NCI-H1105 (cell line): ENCODE measurements around the gene SGMS1.
"Not testable (repeated sequence)": the region's sequence is repeated elsewhere in the genome, so short reads cannot be mapped to it uniquely, and the experiment has no call there.

ENCODE experiments used
- DNase-seq: peaks from one replicate; lab custom pipeline; 2025; lab: John Stamatoyannopoulos, UW

SGMS1 gene

DNA sequence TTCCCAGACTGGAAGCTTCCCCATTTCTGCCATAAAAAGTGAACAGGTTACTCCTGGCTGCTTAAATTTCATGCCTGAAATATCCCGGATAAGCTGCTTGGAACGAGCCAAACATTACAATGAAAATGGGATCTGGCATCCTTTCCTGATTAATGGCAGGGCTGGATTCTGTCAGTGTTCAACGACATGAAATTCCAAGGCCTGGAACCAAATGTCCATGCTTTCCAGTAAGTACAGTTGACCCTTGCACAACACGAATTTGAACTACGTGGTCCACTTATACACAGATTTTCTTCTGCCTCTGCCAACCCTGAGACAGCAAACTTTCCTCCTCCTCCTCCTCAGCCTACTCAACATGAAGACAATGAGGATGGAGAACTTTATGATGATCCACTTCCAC, 65.4 kb downstream of the SGMS1 start:
- DNase-seq, result no peak

DNA sequence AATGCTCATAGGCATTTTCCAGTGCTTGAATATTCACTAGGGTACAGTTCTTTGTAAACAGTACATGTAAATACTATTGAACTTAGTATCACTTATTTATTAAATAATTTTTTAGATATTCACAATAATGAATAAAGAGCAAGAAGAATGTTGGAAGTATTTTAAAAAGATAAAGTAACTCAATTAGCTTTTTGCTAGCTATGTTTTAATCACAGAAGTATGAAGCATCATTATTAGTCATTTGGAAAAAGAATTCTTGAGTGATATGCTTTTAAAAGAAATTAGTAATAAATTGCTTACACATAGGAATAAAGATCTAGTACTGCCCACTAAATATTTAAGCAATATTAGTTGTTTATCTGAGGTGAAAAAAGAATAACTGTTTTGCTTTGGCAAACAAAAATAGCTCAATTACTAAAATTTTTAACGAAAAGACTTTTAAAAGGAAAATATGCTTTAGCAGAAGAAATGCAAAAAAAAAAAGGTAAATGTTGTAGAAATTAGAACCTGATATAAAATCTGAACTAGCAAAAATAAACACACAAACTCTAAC, 66.5 kb downstream of the SGMS1 start:
- DNase-seq, result no peak

DNA sequence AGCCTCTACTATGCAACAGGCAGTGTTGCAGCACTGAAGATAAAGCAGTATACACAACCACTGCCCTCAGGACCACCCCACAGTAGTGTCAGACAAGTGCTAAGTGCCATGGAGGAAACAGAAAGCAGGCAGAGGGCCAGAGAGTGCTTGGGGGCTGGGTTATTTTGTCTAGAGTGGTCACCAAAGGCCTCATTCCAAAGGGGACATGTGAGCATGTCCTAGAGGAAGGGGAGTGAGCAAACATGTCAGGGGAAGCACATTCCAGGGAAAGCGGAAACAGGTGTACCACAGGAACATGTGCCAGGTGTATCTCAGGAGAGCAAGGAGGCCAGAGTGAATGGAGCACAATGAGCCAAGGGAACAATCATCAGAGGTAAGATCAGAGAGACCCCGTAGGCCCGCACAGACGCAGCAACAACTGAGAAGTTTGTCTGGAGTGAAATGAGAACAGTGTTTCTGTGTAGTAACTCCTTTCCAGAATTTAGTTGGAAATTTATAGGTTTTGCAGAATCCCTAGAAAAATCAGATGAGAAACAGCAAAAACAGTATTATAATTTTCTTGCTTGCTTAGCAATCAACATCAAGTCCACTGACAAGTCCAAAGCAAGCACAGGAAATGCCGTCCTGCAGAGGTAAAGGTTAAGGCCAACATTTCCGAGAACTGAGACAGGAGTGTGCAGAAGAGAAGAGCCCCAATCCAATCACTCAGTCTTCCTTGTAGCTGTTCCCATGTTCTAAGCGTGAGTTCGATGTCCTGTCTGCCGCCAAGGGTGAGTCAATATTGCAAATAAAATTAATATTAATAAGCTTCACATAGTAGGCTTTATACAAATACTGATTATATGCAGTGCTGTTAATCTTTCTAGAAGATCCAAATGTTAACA, 67.3 kb downstream of the SGMS1 start:
- DNase-seq, result no peak

DNA sequence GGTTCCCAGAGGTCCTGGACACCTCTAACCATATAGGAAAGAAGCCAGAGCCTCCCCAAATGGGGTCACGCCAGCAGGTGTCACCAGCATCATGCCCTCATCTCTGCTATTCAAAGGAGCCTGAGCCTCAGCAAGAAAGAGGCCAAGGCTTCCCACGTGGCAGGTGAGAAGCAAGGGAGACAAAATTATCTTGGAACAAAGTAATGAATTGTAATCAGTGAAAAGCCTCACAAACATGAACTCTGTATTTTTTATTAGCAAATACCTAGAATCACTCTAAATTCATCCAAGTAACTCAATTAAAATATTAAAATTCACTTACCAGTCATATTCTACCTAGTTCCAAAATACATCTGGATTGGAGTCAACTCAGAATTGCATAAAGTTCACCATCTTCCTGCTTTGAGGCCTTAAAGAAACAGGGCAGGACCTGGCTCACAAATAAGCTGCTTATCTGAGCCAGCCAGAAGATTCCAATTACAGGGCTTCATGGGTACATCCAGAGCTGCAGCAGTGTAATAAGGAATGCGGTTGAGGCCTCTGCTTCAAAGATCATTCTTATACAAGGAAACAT, 68.7 kb downstream of the SGMS1 start:
- no peak for DNase-seq

DNA sequence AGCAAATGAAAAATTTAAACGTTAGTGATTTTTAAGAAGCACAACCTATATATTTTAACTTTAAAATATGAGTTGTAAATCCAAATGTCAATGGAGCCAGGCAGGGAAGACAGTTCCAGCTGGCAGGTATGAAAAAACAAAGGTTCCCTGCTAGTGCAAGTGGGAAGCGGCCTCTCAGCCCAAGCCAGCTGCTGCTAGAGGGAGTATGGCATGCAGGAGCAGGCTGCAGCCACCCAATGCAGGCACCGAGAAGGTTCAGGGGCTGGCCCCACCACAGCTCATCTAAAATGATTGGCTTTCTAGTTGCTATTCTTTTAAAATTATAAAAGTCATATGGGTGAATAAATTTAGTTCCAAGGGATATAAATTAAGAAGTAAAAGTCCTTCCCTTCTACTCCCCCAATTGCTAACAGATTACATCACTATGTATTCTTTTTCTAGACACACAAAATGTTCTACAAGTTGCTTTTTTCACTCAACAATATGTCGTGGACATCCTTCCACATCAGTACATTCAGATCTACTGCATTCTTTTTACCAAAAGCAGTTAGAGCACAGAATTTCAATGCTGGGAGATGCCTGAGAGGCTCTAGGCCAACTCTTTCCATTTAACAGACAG, 69.3 kb downstream of the SGMS1 start:
- DNase-seq, result no peak

DNA sequence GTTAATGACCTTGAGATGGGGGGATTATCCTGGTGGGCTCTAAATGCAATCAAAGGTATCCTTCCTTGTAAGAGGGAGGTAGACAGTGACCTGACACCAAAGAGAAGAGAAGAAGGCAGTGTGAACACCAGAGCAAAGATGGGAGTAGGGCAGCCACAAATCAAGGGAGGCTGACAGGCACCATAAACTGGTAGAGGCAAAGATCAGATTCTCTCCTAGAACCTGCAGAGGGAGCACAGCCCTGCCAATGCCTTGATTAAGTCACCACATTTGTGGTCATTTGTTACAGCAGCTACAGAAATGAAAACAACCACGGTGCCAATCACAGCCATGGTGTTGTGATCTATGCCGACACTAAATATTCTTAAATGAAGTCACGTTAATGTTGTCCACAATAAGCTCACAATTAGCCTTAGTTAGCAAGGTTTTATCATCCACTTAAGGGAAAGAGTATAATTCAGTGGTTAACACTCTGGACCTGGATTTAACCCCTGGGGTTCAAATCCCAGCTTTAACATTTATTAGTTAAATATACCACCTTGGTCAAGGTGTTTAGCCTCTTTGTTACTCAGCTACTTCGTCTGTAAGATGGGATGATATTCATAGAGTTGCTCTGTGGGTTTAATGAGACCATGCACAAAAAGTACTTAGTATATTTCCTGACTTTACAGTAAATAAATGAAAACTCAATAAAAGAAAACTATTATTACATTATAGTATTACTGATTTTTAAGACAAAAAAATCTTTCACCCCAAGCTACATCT, 70.8 kb downstream of the SGMS1 start:
- no peak for DNase-seq

DNA sequence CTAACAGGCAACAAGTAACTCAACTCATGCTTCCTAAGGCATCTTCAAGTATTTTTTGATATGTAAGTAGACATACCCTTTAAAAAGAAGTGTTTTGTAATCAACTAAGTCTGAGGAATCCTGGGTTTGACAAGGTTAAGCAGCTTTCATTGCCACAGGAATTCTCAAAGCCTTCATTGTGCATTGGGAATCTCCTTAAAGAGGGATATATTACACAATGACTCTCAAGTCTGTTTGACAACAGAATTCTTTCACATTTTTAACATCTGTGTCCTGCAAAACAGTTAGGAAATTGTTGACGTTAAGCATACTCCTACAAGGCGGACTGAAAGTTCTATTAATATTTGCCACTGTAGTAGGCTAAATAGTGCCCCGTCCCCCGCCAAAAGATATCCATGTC, 71.4 kb downstream of the SGMS1 start:
- no peak for DNase-seq

DNA sequence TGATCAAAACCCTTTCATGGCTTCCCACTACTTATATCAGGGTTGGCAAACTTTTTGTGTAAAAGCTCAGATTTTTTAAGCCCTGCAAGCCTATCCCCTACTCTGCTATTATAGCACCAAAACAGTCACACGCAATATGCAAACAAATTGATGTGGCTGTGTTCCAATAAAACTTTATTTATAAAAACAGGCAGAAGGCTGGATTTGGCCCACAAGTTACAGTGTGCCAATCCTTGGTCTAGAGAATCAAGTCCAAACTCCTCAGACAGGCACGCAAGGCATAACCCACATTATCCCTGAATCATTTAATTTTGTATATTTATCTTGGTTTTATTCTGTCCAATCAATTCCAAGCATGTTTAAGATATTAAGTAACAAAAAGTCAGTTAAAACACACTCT, 71.9 kb downstream of the SGMS1 start:
- DNase-seq, result no peak

DNA sequence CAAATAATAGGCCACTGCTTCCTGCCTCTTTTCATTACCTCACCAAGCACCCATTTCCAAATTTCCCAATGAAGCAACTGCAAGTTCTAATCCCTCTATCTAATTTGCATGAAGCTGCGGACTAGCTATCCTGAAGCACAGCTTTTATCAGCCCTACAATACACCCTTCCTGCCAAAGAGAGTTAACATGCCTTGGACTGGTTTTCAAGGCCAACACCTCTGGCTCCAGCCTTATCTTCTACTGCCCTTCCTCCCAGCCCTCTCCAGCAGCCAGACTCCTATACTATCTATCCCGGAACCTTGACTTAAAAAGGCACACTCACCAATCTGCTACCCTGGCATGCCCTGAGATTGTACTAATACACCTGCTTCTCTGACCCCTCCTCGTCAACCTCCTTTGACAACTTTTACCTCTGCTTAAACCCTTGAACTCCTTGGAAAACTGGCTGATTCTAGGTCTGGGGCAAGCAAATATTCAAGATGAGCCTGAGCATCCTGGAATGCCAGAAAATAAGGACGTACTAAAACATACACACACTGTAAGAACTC, 73.4 kb downstream of the SGMS1 start:
- DNase-seq, result no peak

DNA sequence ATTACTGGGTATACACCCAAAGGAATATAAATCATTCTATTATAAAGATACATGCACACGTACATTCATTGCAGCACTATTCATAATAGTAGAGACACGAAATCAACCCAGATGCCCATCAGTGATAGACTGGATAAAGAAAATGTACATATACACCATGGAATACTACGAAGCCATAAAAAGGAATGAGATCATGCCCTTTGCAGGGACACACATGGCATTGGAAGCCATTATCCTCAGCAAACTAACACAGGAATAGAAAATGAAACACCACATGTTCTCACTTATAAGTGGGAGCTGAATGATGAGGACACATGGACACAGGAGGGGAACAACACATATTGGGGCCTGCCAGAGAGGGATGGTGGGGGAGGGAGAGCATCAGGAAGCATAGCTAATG, 74.6 kb downstream of the SGMS1 start:
- DNase-seq, result not testable (repeated sequence)

DNA sequence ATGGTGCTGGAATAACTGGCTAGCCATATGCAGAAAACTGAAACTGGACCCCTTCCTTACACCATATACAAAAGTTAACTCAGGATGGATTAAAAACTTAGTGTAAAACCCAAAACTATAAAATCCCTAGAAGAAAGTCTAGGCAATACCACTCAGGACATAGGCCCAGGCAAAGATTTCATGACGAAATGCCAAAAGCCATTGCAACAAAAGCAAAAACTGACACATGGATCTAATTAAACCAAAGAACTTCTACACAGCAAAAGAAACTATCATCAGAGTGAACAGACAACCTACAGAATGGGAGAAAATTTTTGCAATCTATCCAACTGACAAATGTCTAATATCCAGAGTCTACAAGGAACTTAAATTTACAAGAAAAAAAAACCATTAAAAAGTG, 75.3 kb downstream of the SGMS1 start:
- not testable (repeated sequence) for DNase-seq

DNA sequence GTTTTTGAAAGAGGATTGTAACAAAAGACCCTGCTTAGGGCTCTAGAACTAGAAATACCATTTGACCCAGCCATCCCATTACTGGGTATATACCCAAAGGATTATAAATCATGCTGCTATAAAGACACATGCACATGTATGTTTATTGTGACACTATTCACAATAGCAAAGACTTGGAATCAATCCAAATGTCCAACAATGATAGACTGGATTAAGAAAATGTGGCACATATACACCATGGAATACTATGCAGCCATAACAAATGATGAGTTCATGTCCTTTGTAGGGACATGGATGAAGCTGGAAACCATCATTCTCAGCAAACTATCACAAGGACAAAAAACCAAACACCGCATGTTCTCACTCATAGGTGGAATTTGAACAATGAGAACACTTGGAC, 77.5 kb downstream of the SGMS1 start:
- not testable (repeated sequence) for DNase-seq

DNA sequence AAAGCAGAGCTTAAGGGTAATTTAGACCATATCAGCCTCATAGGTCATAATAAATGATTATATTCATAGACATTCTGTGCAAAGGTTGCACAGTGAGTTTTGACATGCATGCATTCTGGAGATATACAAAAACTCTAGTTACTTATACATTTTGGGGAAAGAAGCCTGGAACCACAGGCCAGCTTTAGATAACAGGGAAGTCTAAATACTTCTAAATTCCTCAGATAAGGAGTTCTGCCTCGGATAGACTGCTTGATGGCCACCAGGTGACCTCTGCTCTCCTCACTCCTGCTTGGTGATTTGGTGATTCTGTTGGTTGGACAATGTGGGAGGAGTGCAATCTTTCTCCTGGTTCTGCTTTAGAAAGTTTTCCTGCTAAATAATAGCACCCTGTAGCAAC, 77.9 kb downstream of the SGMS1 start:
- no peak for DNase-seq

DNA sequence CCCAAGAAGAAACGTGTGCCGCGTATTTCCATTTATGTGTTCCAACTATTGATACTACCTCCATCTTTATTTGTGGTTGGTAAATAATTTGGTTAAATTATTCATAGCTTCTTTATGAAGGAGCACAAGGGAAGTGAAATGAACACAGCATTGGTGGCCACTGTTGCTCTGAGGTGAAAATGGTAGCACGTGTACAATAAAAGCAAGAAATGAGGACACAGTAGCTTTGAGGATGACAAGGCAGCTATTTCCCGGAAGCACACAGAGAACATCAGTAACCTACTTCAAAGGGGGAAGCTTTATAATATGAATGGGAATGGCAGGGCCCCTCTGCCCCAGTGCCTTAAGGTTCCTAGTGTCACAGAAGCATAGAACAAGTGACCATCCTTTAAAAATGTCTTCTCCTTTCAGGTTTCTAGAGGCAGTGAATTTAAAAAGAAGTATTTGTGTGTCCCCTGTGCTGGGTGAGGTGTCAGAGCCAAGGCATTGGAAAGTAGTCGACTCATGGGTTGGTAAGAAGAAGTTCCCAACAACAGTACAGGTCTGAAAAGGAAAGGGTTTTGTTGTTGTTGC, 78.8 kb downstream of the SGMS1 start:
- no peak for DNase-seq

DNA sequence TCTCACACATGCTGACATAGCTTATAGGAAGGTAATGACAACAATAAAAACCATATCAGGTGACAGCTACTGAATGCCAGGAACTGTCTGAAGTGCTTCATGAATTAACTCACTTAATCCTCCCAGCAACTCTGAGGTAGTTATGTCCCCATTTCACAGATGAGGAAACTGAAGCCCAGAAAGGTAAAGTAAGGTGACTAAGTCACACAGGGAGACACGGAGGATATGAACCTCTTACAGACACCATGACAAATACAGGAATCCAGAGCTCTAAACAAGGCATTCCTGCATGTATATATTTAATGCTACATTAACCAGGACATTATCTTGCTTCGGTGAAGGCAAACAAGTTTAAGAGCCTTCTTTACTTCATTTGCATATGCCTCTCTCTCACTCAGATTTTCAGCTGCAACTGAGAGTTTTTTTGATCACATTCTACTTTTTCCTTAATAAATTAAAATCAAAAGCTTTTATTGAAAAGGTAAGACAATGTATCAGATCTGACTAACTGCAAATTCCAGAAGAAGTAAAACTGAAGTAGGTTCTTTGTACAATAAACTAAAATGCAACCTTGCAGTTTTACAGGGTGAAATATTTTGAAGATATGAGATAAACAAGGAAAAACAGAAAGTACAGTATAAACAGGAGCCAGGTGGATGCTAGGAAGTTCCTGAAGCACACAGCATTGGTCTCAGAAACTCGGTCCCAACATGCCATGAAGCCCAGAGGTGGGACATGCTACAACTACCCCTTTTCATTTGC, 79.5 kb downstream of the SGMS1 start:
- no peak for DNase-seq

DNA sequence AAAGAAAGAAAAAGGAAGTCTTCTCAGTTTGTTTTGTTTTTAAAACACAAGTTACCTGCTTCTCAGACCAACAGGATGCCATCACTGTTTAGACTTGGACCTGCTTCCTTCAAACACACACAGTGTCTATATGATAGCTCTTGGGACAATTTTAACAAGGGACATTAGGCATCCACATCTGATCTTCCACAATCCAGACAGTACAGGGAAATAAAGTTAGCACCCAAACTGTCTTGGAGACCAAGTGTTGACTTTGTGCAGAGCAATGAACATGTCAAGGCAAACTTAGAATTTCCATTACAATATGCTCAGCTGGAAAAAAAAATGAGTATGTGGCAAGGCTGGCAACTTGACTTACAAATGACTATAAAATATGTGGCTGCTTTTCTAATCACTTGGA, 80.9 kb downstream of the SGMS1 start:
- no peak for DNase-seq

DNA sequence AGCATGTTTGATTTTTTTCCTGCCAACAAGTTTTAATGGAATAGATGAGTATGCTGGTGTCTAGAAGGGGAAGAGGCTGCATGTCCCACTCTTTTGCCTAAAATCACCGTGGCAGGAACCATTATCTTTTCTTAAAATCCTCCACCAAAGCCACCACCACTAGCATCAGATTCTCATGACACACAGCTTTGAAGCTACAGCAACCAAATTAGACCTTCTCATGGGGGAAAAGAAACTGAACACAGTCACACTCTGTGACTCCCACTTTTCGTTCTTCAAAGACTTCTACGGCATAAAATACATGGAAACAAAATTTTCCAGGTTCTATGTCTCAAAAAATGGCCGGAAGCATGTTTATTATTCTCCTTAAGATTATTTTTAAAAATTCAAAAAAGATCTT, 81.8 kb downstream of the SGMS1 start:
- DNase-seq, result no peak

DNA sequence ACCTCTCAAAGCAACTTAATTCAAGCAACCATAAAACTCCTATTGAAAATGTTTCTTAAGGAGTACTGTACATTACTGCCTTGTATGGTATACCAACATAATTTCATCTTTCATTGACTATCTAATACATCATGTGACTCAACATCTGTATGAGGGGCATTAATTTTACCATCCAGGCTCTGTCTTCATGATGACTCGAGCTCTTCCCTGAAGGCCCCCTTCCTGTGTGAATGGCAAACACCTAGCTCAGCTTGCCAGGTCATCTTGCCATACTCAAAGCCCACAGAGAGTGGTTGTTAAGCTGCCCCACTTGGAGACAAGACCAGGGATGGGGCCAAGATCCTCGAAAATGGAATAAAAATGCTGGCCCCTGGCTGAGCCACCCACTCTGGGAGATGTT, 82.4 kb downstream of the SGMS1 start:
- no peak for DNase-seq

DNA sequence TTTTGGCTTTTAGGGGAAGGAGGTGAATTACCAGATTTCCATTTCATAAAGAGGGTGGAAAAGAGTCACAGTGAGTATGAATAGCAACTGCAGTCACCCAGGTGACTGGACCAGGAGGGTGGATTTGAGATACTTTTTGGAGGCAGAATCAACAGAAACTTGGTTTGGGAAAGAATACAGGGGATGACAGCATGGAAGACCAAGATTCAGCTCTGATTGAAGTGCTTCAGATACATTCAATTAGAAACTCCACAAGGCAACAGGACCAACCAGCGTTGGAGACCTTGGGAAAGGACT, 83.0 kb downstream of the SGMS1 start:
- no peak for DNase-seq

DNA sequence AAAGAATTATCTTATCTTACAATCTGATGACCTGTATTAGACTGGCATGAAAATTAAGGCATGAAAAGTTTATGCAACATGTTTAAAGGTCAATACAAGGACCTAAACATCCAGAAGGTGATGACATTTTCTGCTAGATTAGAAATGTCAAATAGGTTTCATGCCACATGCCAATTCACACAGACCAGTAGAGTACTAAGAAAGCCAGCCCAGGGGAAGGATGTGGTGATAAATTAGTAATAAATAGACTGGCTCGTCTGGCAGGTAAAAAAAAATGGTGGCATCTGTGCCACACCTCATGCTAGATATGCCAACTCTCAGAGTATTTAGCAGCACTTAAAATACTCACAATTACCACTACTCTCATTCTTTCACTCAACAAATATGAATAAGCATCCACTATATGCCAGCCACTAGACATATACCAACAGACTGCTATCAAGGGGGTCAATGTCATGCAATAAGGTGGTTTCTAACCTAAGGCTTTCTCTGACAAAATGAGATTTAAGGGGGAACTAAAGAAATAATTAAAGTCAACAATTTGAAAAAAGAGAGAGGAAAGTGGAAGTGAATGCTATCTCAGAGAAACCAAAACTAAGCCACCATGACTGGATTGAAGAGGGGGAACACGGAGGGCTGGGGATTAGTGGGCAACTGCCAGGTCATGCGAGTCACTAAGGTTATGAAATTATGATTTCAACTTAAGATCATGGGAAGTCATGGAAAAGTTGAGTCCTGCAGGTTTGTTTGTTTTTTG, 83.5 kb downstream of the SGMS1 start:
- no peak for DNase-seq
